ENCODE measurements around the gene ORM1. TPM values are rescaled to one million over a fixed set of nuclear protein-coding genes. Genes with fewer than 3 reads are reported as not detected.

Gene ORM1
- total and polyA plus RNA-seq, 2 donors (not counting 3 experiments of a cell fraction or from before 2014, with no cell fraction given), result not detected

- POLR2A ChIA-PET, result no interaction called here
- no peak overlapping the region for H3K27ac ChIP-seq (ENCODE audit: insufficient read depth, low read depth, low read length)
Measured at GRCh38 chr9:114288193-114289091, 34.5 kb upstream of the ORM1 start.

DNA sequence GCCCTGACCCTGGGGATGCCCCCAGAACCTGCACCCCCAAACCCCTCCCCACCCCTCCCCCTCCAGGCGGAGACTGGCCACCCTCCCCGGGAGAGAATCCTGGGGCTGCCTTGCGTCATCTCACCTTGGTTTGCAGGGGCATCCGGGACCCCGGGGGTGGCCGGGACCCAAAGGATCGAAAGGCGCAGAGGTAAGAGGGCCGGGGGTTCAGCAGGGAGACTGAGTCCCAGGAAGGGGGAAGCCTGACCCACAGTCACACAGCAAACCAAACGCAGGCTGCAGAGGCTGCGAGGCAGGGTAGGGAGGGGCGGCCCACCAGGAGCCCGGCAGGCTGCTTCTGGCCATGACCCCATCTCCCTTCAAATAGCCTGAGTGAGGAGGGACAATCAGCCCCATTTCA lies 33.8 kb upstream of the ORM1 start:
- ChIA-PET POLR2A (no interaction called here), CTCF (interaction anchor here (2.3 to 5.3 kb wide), 4 partner anchors 9 to 207 kb away, joined by 18 to 277 read pairs (median 91); partner anchors contain the start of gene COL27A1)
- no peak overlapping the region for H2AFZ ChIP-seq (ENCODE audit: low read depth, low read length)
- H3K27ac ChIP-seq (ENCODE audit: insufficient read depth, low read depth, low read length), result no peak overlapping the region
- H3K79me2 ChIP-seq (ENCODE audit: control insufficient read depth, insufficient read depth, low read length), result no peaks in the 10 kb centered on the region
- no TSS peak for BruUV-seq (replicated peaks)
- TF ChIP-seq POLR2A (IDR thresholded peaks at IDR 0.05; ENCODE audit: low read depth, low read length), result no peak
- no peak for TF ChIP-seq JUN (IDR thresholded peaks at IDR 0.05; ENCODE audit: borderline replicate concordance, insufficient read depth, insufficient read length, low read depth)
- no peak for TF ChIP-seq MAX (IDR thresholded peaks at IDR 0.05; ENCODE audit: insufficient read depth, insufficient read length)
- TF ChIP-seq GATA2 (IDR thresholded peaks at IDR 0.05; ENCODE audit: insufficient read depth, insufficient read length, low read depth, low read length), result no peak
- no peak for TF ChIP-seq POLR2AphosphoS5 (IDR thresholded peaks at IDR 0.05; ENCODE audit: insufficient read depth, low read depth, low read length)
- no peak for TF ChIP-seq CTCF (IDR thresholded peaks at IDR 0.05; ENCODE audit: extremely low read depth in 1 of 2, insufficient read depth in 1 of 2, low read depth in 1 of 2, low read length in 2 of 2)
- no peak for FAIRE-seq
- no peak overlapping the region for H3K4me3 ChIP-seq (replicated peaks in 1 of 3; ENCODE audit: insufficient read depth in 1 of 3, low read depth in 1 of 3, low read length in 3 of 3)
- H3K4me1 ChIP-seq (ENCODE audit: control insufficient read depth, extremely low read depth, insufficient read depth, low read length), result no peaks in the 10 kb centered on the region
- H4K20me1 ChIP-seq (replicated peaks; ENCODE audit: control insufficient read depth, extremely low read depth, insufficient read depth, low read length), result no peaks in the 10 kb centered on the region
- no peak overlapping the region for H3K9ac ChIP-seq (replicated peaks; ENCODE audit: extremely low read depth, insufficient read depth, low read length)
- dilution Hi-C loops (cut with MboI; ENCODE audit: extremely low pct_ligation_motif_present, low sequenced_read_pairs), result loop anchor here (25.0 kb wide), 1 partner anchor 202 kb away; the partner anchor contains the start of genes AMBP and KIF12
- H3K36me3 ChIP-seq (ENCODE audit: control insufficient read depth in 2 of 2, extremely low read depth in 1 of 2, insufficient read depth in 2 of 2, low read length in 2 of 2), result peaks cover 2 to 6% of the 10 kb centered on the region in 2 experiments
- no peak for DNase-seq (ENCODE audit: low read depth, low spot score)
- no peaks in the 10 kb centered on the region for H3K9me1 ChIP-seq (replicated peaks; ENCODE audit: control insufficient read depth, extremely low read depth, insufficient read depth, low read length)
- intact Hi-C loops (cut with micrococcal nuclease), result loop anchor here (5.0 kb wide), 2 partner anchors 52 to 67 kb away; no protein-coding TSS in a partner anchor
- no peaks in the 10 kb centered on the region for H3K9me3 ChIP-seq (replicated peaks; ENCODE audit: control insufficient read depth, insufficient read depth, low read length)
- no peaks in the 10 kb centered on the region for H3K27me3 ChIP-seq (ENCODE audit: control insufficient read depth in 2 of 2, insufficient read depth in 2 of 2, low read length in 2 of 2)
- no peak overlapping the region for H3K4me2 ChIP-seq (ENCODE audit: insufficient read depth, low read length)

More at GRCh38 chr9:114288193-114289091, 34.5 kb upstream of the ORM1 start:
- no peaks in the 10 kb centered on the region for H3K4me1 ChIP-seq (ENCODE audit: control insufficient read depth, extremely low read depth, insufficient read depth, low read length)
- FAIRE-seq, result no peak
- no peak overlapping the region for H3K4me3 ChIP-seq (replicated peaks in 1 of 3; ENCODE audit: insufficient read depth in 1 of 3, low read depth in 1 of 3, low read length in 3 of 3)
- H3K79me2 ChIP-seq (ENCODE audit: control insufficient read depth, insufficient read depth, low read length), result no peaks in the 10 kb centered on the region
- no peaks in the 10 kb centered on the region for H4K20me1 ChIP-seq (replicated peaks; ENCODE audit: control insufficient read depth, extremely low read depth, insufficient read depth, low read length)
- intact Hi-C loops (cut with micrococcal nuclease) (loop anchor here (5.0 kb wide), 2 partner anchors 51 to 66 kb away; no protein-coding TSS in a partner anchor), dilution Hi-C loops (cut with MboI; ENCODE audit: extremely low pct_ligation_motif_present, low sequenced_read_pairs) (loop anchor here (25.0 kb wide), 1 partner anchor 201 kb away; the partner anchor contains the start of genes AMBP and KIF12)
- H3K9me1 ChIP-seq (replicated peaks; ENCODE audit: control insufficient read depth, extremely low read depth, insufficient read depth, low read length), result no peaks in the 10 kb centered on the region
- CTCF ChIA-PET, result interaction anchor here (1.2 to 5.3 kb wide), 5 partner anchors 50 to 206 kb away, joined by 3 to 277 read pairs (median 8); partner anchors contain the start of gene COL27A1
- H2AFZ ChIP-seq (ENCODE audit: low read depth, low read length), result no peak overlapping the region
- no peak overlapping the region for H3K9ac ChIP-seq (replicated peaks; ENCODE audit: extremely low read depth, insufficient read depth, low read length)
- DNase-seq (ENCODE audit: low read depth, low spot score), result no peak
- H3K4me2 ChIP-seq (ENCODE audit: insufficient read depth, low read length), result no peak overlapping the region
- no peaks in the 10 kb centered on the region for H3K9me3 ChIP-seq (replicated peaks; ENCODE audit: control insufficient read depth, insufficient read depth, low read length)
- no peak for TF ChIP-seq FOS (IDR thresholded peaks at IDR 0.05; ENCODE audit: borderline replicate concordance, insufficient read depth, low read length)
- no peak for TF ChIP-seq POLR2AphosphoS5 (IDR thresholded peaks at IDR 0.05; ENCODE audit: insufficient read depth, low read depth, low read length)
- no peak for TF ChIP-seq GATA2 (IDR thresholded peaks at IDR 0.05; ENCODE audit: insufficient read depth, insufficient read length, low read depth, low read length)
- no peak for TF ChIP-seq POLR2A (IDR thresholded peaks at IDR 0.05; ENCODE audit: low read depth, low read length)
- no peak for TF ChIP-seq MYC (IDR thresholded peaks at IDR 0.05; ENCODE audit: low read depth, low read length)
- no peak for TF ChIP-seq JUN (IDR thresholded peaks at IDR 0.05; ENCODE audit: borderline replicate concordance, insufficient read depth, insufficient read length, low read depth)
- H3K36me3 ChIP-seq (ENCODE audit: control insufficient read depth in 2 of 2, extremely low read depth in 1 of 2, insufficient read depth in 2 of 2, low read length in 2 of 2), result peaks cover 2 to 6% of the 10 kb centered on the region in 2 experiments
- H3K27me3 ChIP-seq (ENCODE audit: control insufficient read depth in 2 of 2, insufficient read depth in 2 of 2, low read length in 2 of 2), result no peaks in the 10 kb centered on the region
- BruUV-seq (replicated peaks), result no TSS peak
